SU-DHL-6 (cell line): ENCODE results near the gene ST6GALNAC6.

Experiments used
- H2AFZ ChIP-seq: fragments of 200-600 bp; sonication (generic); 2 replicates; pipeline ENCODE4 v1.6.1; 2014; ENCODE audit warnings: low read depth, mild to moderate bottlenecking, moderate library complexity, mixed read lengths, antibody characterized with exemption, low read length; ENCODE audit not compliant: severe bottlenecking
- H3F3A ChIP-seq: fragments of 200-600 bp; shearing (Covaris generic); 2 replicates; pipeline ENCODE4 v1.6.0; 2016; ENCODE audit warnings: antibody characterized with exemption, mild to moderate bottlenecking; ENCODE audit not compliant: insufficient read depth
- H3K27ac ChIP-seq: fragments of 200-600 bp; sonication (generic); 2 replicates; pipeline ENCODE4 v1.5.1; 2016; ENCODE audit warnings: low read depth, mild to moderate bottlenecking, low read length, moderate library complexity, mixed read lengths
- H3K27me3 ChIP-seq: fragments of 200-600 bp; sonication (generic), shearing (Covaris generic); 2 replicates; pipeline ENCODE4 v1.6.0; 2014; ENCODE audit warnings: mild to moderate bottlenecking, low read length
- H3K36me3 ChIP-seq: fragments of 200-600 bp; sonication (generic); 2 replicates; pipeline ENCODE4 v1.6.1; 2014; ENCODE audit warnings: mild to moderate bottlenecking, low read length, mixed read lengths
- H3K4me2 ChIP-seq: fragments of 300-600, 200-600 bp; shearing (Covaris generic), sonication (generic); 2 replicates; pipeline ENCODE4 v1.6.0; 2014; ENCODE audit warnings: low read length, low read depth, mild to moderate bottlenecking; ENCODE audit not compliant: poor library complexity, severe bottlenecking
- H3K4me3 ChIP-seq: fragments of 200-600 bp; sonication (generic); 2 replicates; pipeline ENCODE4 v1.5.1; 2014; ENCODE audit warnings: antibody characterized with exemption, low read length, mild to moderate bottlenecking, mixed read lengths; ENCODE audit not compliant: insufficient read depth, poor library complexity, severe bottlenecking
- H3K79me2 ChIP-seq: fragments of 200-600 bp; sonication (generic); 2 replicates; pipeline ENCODE4 v1.6.1; 2014; ENCODE audit warnings: mild to moderate bottlenecking, low read length, moderate library complexity; ENCODE audit not compliant: insufficient read depth
- H3K9ac ChIP-seq: fragments of 200-600 bp; sonication (generic); 2 replicates; pipeline ENCODE4 v1.7.0; 2014; ENCODE audit warnings: mild to moderate bottlenecking, low read length
- H3K9me2 ChIP-seq: fragments of 200-600 bp; sonication (generic); replicated peaks from 2 replicates; pipeline ENCODE4 v1.6.1; 2014; ENCODE audit warnings: low read length; ENCODE audit not compliant: insufficient read depth
- H3K9me3 ChIP-seq: fragments of 200-600 bp; sonication (generic); 2 replicates; pipeline ENCODE4 v1.6.1; 2014; ENCODE audit warnings: low read length, mixed read lengths; ENCODE audit not compliant: insufficient read depth
- H4K20me1 ChIP-seq: fragments of 200-600 bp; sonication (generic); 2 replicates; pipeline ENCODE4 v1.6.1; 2014; ENCODE audit warnings: low read depth, mild to moderate bottlenecking, antibody characterized with exemption, low read length, moderate library complexity, mixed read lengths
- CTCF ChIP-seq: fragments of 200-600 bp; sonication (generic); IDR thresholded peaks from one replicate; pipeline ENCODE4 v1.5.1; 2017; ENCODE audit warnings: antibody characterized with exemption, mild to moderate bottlenecking, low read length, moderate library complexity; ENCODE audit not compliant: insufficient read depth, poor library complexity, severe bottlenecking
- EZH2phosphoT487 ChIP-seq: fragments of 200-600 bp; sonication (generic), shearing (Covaris generic); conservative IDR thresholded peaks from 2 replicates; pipeline ENCODE4 v1.6.1; 2018; ENCODE audit warnings: mild to moderate bottlenecking, antibody characterized with exemption, low read length, moderate library complexity, mixed read lengths

The ST6GALNAC6 gene

GRCh38 chr9:127887792-127888191 lies 11.6 kb downstream of the ST6GALNAC6 start:
- no peak overlapping the region for H3K4me2 ChIP-seq
- no peak overlapping the region for H3K27ac ChIP-seq
- no peak overlapping the region for H2AFZ ChIP-seq
- H3K9me3 ChIP-seq, result peaks cover 2% of the 10 kb centered on the region
- H3K79me2 ChIP-seq, result no peaks in the 10 kb centered on the region
- H3K9me2 ChIP-seq, result no peaks in the 10 kb centered on the region
- H3K4me3 ChIP-seq, result no peak overlapping the region
- no peaks in the 10 kb centered on the region for H3K36me3 ChIP-seq
- no peaks in the 10 kb centered on the region for H4K20me1 ChIP-seq
- no peaks in the 10 kb centered on the region for H3F3A ChIP-seq
- no peaks in the 10 kb centered on the region for H3K27me3 ChIP-seq
- no peak for TF ChIP-seq EZH2phosphoT487
- no peak overlapping the region for H3K9ac ChIP-seq

GRCh38 chr9:127886401-127886972 lies 12.9 kb downstream of the ST6GALNAC6 start:
- Histone ChIP-seq H3K4me2 (no peak overlapping the region), H3K36me3 (no peaks in the 10 kb centered on the region), H4K20me1 (no peaks in the 10 kb centered on the region), H3K79me2 (no peaks in the 10 kb centered on the region), H3F3A (no peaks in the 10 kb centered on the region), H3K27me3 (no peaks in the 10 kb centered on the region), H3K9me2 (no peaks in the 10 kb centered on the region), H3K9me3 (no peaks in the 10 kb centered on the region), H3K4me3 (no peak overlapping the region), H3K9ac (no peak overlapping the region), H2AFZ (no peak overlapping the region), H3K27ac (no peak overlapping the region)
- no peak for TF ChIP-seq EZH2phosphoT487
- TF ChIP-seq CTCF, result no peak

GRCh38 chr9:127885508-127886281 lies 13.7 kb downstream of the ST6GALNAC6 start:
- no peaks in the 10 kb centered on the region for H3K79me2 ChIP-seq
- H3K9me3 ChIP-seq, result no peaks in the 10 kb centered on the region
- H3K4me3 ChIP-seq, result no peak overlapping the region
- no peaks in the 10 kb centered on the region for H3K27me3 ChIP-seq
- H3K9ac ChIP-seq, result no peak overlapping the region
- no peaks in the 10 kb centered on the region for H3F3A ChIP-seq
- TF ChIP-seq EZH2phosphoT487 (no peak), CTCF (no peak)
- no peaks in the 10 kb centered on the region for H3K9me2 ChIP-seq
- no peak overlapping the region for H2AFZ ChIP-seq
- no peaks in the 10 kb centered on the region for H4K20me1 ChIP-seq
- H3K4me2 ChIP-seq, result no peak overlapping the region
- no peaks in the 10 kb centered on the region for H3K36me3 ChIP-seq
- H3K27ac ChIP-seq, result no peak overlapping the region

GRCh38 chr9:127884976-127885490 lies 14.4 kb downstream of the ST6GALNAC6 start:
- no peaks in the 10 kb centered on the region for H3K79me2 ChIP-seq
- no peak overlapping the region for H2AFZ ChIP-seq
- H3K9me3 ChIP-seq, result no peaks in the 10 kb centered on the region
- no peak for TF ChIP-seq CTCF
- no peak for TF ChIP-seq EZH2phosphoT487
- no peaks in the 10 kb centered on the region for H3K36me3 ChIP-seq
- no peak overlapping the region for H3K4me3 ChIP-seq
- no peak overlapping the region for H3K4me2 ChIP-seq
- H3K27ac ChIP-seq, result no peak overlapping the region
- H4K20me1 ChIP-seq, result no peaks in the 10 kb centered on the region
- no peaks in the 10 kb centered on the region for H3K9me2 ChIP-seq
- no peaks in the 10 kb centered on the region for H3K27me3 ChIP-seq
- H3F3A ChIP-seq, result no peaks in the 10 kb centered on the region
- no peak overlapping the region for H3K9ac ChIP-seq
